MCF 10A (cell line): ENCODE results near the gene ZCCHC24. TPM values are rescaled to one million over a fixed set of nuclear protein-coding genes. Genes with fewer than 3 reads are reported as not detected.
"Not testable (repeated sequence)": the region's sequence is repeated elsewhere in the genome, so short reads cannot be mapped to it uniquely, and the experiment has no call there.

Experiments
- BruUV-seq: library from RNA; stranded (reverse); fragments of 400-500 nt; replicated peaks from 2 replicates; lab custom pipeline; 2021; lab: Mats Ljungman, UMichigan
- CTCF ChIA-PET: fragments of 300-600 bp; sonication (Branson Sonifier 250); formaldehyde crosslinking; extraction: SDS; loops from one replicate; lab custom pipeline; 2021; ENCODE audit warnings: antibody characterized with exemption, inconsistent platforms; lab: Yijun Ruan, JAX
- POLR2A ChIA-PET: fragments of 300-600, 350-650 bp; sonication (Branson Sonifier 250); formaldehyde crosslinking; extraction: SDS; loops from one replicate; lab custom pipeline; 2020; ENCODE audit warnings: antibody characterized with exemption, inconsistent platforms; lab: Yijun Ruan, JAX
- DNase-seq: peaks from one replicate; pipeline ENCODE4 v3.0.0-alpha.2; 2018; ENCODE audit not compliant: unreplicated experiment
- H3K27ac Mint-ChIP-seq: one replicate; pipeline ENCODE4 v1.8.0; 2022; ENCODE audit warnings: mild to moderate bottlenecking, low read depth, mixed read lengths; ENCODE audit not compliant: unreplicated experiment
- H3K27me3 Mint-ChIP-seq: one replicate; pipeline ENCODE4 v1.8.0; 2022; ENCODE audit warnings: mixed read lengths; ENCODE audit not compliant: insufficient read depth, unreplicated experiment
- H3K36me3 Mint-ChIP-seq: one replicate; pipeline ENCODE4 v1.8.0; 2022; ENCODE audit warnings: mild to moderate bottlenecking, moderate library complexity, mixed read lengths; ENCODE audit not compliant: insufficient read depth, unreplicated experiment
- H3K4me1 Mint-ChIP-seq: one replicate; pipeline ENCODE4 v1.8.0; 2022; ENCODE audit warnings: mixed read lengths; ENCODE audit not compliant: insufficient read depth, unreplicated experiment
- H3K4me3 Mint-ChIP-seq: one replicate; pipeline ENCODE4 v1.8.0; 2022; ENCODE audit warnings: mild to moderate bottlenecking, moderate library complexity, mixed read lengths; ENCODE audit not compliant: unreplicated experiment
- H3K9me3 Mint-ChIP-seq: one replicate; pipeline ENCODE4 v1.8.0; 2022; ENCODE audit warnings: mixed read lengths; ENCODE audit not compliant: unreplicated experiment
- intact Hi-C: fragments of 100-400 bp; cut with micrococcal nuclease; formaldehyde crosslinking; loops from 2 replicates; pipeline ENCODE4 v1.14.1; 2022
- total RNA-seq: library from RNA; stranded (reverse); gene quantifications from 2 replicates; pipeline ENCODE4 v1.2.3, GENCODE V29; 2022
- TF ChIP-seq, protein P1 (sequence below): fragments of 200-600 bp; IDR thresholded peaks from one replicate; pipeline ENCODE4 v1.8.0; 2022; ENCODE audit warnings: antibody characterized with exemption, mild to moderate bottlenecking; ENCODE audit not compliant: unreplicated experiment

The ZCCHC24 gene
- total RNA-seq, 1 experiment from 2014 or later, result 2.8 TPM

- ChIA-PET POLR2A (interaction anchor here (1.4 kb wide), 1 partner anchor 13 kb away, joined by 7 read pairs; no protein-coding TSS in a partner anchor), CTCF (interaction anchor here (1.3 to 1.4 kb wide), 2 partner anchors 32 to 1295 kb away, joined by 3 to 4 read pairs; no protein-coding TSS in a partner anchor)
- BruUV-seq, result no TSS peak
- DNase-seq, result no peak
- TF ChIP-seq, protein P1, sequence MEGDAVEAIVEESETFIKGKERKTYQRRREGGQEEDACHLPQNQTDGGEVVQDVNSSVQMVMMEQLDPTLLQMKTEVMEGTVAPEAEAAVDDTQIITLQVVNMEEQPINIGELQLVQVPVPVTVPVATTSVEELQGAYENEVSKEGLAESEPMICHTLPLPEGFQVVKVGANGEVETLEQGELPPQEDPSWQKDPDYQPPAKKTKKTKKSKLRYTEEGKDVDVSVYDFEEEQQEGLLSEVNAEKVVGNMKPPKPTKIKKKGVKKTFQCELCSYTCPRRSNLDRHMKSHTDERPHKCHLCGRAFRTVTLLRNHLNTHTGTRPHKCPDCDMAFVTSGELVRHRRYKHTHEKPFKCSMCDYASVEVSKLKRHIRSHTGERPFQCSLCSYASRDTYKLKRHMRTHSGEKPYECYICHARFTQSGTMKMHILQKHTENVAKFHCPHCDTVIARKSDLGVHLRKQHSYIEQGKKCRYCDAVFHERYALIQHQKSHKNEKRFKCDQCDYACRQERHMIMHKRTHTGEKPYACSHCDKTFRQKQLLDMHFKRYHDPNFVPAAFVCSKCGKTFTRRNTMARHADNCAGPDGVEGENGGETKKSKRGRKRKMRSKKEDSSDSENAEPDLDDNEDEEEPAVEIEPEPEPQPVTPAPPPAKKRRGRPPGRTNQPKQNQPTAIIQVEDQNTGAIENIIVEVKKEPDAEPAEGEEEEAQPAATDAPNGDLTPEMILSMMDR, result no peak
- H3K27ac Mint-ChIP-seq, result no peak overlapping the region
- no peaks in the 10 kb centered on the region for H3K27me3 Mint-ChIP-seq
- intact Hi-C loops, result no loop called here
- H3K4me3 Mint-ChIP-seq, result no peak overlapping the region
- no peaks in the 10 kb centered on the region for H3K9me3 Mint-ChIP-seq
- no peaks in the 10 kb centered on the region for H3K36me3 Mint-ChIP-seq
- no peaks in the 10 kb centered on the region for H3K4me1 Mint-ChIP-seq
These were observed 103.1 kb downstream of the ZCCHC24 start for GRCh38 chr10:79342295-79342761.

- TF ChIP-seq, protein P1, result no peak
- no peak for DNase-seq
- no peak overlapping the region for H3K4me3 Mint-ChIP-seq
- POLR2A ChIA-PET, result no interaction called here
- BruUV-seq, result no TSS peak
- H3K27me3 Mint-ChIP-seq, result no peaks in the 10 kb centered on the region
- no peaks in the 10 kb centered on the region for H3K36me3 Mint-ChIP-seq
- intact Hi-C loops, result no loop called here
- no peaks in the 10 kb centered on the region for H3K9me3 Mint-ChIP-seq
- no peaks in the 10 kb centered on the region for H3K4me1 Mint-ChIP-seq
- CTCF ChIA-PET, result interaction anchor here (0.6 kb wide), 2 partner anchors 61 to 1077 kb away, joined by 3 to 4 read pairs; no protein-coding TSS in a partner anchor
- no peak overlapping the region for H3K27ac Mint-ChIP-seq
These were observed 104.7 kb downstream of the ZCCHC24 start for GRCh38 chr10:79340646-79341244.

DNA sequence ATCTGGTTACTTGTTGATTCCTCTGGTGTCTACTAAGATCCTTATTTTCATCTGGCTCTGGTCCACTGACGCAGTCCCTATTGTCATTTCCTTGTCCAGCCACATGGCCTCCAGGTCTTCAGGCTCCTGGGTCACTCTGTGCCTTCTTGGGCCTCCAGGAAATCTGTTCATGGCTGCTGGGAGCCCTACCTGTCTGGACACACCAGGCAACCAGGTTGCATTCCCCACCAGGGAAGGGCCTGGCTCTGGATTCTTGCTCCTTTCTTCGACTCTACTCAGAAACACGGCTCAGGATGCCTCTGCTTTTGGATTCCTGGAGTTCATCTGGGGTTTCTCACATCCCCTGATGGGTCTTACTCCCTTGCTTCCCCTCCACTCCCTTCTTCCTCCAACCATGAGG is 106.2 kb downstream of the ZCCHC24 start:
- no TSS peak for BruUV-seq
- no peaks in the 10 kb centered on the region for H3K36me3 Mint-ChIP-seq
- no peak overlapping the region for H3K27ac Mint-ChIP-seq
- TF ChIP-seq, protein P1, result no peak
- H3K9me3 Mint-ChIP-seq, result no peaks in the 10 kb centered on the region
- H3K4me3 Mint-ChIP-seq, result no peak overlapping the region
- intact Hi-C loops, result no loop called here
- no peak for DNase-seq
- ChIA-PET CTCF (no interaction called here), POLR2A (no interaction called here)
- H3K4me1 Mint-ChIP-seq, result peaks cover under 1% of the 10 kb centered on the region
- H3K27me3 Mint-ChIP-seq, result no peaks in the 10 kb centered on the region

GRCh38 chr10:79337783-79338469 is 107.5 kb downstream of the ZCCHC24 start:
- H3K27me3 Mint-ChIP-seq, POLR2A ChIA-PET, H3K9me3 Mint-ChIP-seq, H3K4me1 Mint-ChIP-seq, H3K4me3 Mint-ChIP-seq, H3K27ac Mint-ChIP-seq, BruUV-seq, H3K36me3 Mint-ChIP-seq, intact Hi-C loops, DNase-seq: not testable (repeated sequence)
- CTCF ChIA-PET, result interaction anchor here (0.7 to 4.8 kb wide), 2 partner anchors 8 to 1083 kb away, joined by 3 to 34 read pairs; partner anchors contain the start of gene PPIF
